ENCODE data around the gene KLC1.
A peak's percentile ranks its signal among the peaks of the same experiment; 100 is the strongest.

KLC1 gene

DNA sequence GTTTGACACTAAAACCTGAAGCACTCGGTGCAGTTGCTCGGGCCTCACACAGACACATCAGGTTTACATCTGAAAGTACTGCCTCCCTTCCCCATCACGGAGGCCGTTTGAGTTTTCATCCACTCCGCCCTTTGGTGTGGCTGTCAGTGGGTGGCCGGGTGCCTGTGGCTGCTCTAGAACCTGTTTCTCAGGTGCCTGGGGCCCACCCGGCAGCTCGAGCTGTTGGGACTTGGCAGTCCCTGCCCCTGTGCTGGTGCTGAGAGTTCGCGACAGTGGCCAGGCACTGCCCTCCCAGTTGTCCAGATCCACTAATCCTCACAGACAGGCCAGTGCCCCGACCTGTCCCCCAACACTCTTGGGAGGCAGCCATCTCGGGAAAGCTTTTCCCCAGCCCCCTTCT lies 63.9 kb downstream of the KLC1 start:
- DNase-seq = no peak

DNA sequence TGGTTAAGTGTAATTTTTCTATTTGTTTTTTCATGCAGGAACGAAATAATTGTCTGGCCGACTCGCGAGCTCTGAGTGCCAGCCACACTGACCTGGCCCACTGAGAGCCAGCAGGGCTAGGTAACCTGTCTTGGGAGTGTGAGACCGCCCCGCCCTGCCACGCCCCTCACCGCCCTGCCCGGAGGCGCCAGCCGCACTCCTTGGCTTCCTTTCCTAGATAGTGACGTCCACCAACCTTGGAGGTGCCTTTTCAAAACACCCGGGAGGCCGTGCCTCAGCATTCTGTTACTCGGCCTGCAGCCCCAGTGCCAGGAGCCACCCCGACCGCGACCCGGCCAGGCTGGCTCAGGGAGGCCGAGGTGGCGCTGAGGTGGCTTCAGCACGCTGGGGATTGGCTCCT lies 64.5 kb downstream of the KLC1 start:
- no peak for DNase-seq

DNA sequence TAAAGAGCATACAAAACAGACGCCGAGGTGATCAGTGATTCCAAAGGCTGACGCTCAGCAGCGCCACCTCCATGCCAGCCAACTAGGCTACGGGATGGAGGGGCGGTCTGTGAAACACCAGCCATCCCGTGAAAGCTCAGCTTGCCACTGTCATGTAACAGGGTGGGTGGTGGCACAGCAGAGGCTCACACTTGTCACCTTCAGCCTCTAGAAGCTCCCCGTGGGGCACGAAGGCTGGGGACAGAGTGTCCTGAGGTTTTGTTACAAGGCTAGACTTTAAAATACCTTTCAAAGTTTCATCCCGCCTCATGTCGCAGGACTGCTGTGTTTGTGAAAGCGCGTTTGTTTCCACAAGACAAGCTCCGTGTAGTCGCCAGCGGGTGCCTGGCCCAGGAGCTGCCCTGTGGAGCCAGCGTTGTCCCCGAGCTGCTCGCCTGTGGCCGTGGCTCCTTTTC lies 65.6 kb downstream of the KLC1 start:
- DNase-seq = no peak

DNA sequence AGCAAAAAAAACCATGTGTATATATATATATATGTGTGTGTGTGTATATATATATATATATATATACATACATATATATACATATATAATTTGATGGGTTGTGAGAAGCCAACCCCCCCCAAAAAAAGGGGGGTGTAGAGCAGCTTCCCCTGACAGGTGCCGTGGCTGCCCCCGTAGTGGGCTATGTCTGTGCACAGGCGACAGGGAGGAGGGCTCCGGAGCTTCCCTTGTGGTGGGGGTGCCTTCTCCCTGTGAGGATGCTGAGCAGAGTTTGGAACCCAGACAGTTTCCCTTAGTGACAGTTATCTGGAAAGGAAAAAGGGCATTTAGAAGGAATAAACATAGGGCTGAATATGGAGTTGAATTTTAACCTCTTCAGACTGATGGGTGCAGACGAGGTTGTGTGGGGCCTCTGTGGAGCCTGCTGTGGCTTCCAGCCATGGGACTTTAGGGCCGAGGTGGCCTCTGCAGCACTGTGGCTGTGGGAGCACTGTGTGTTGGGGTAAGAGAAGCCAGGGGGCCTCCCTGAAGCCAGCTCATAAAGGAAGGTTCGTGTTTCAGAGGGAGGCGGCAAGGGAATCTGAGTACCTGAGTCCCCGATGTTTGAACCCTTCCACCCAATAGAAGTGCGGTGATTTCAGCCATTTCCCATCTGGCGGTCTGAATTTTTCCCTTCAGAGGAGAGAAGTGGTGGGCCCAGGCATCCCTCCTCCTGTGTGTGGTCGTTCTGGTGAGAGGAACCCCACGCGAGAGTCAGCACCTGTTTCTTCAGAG lies 66.5 kb downstream of the KLC1 start:
- no peak for DNase-seq

DNA sequence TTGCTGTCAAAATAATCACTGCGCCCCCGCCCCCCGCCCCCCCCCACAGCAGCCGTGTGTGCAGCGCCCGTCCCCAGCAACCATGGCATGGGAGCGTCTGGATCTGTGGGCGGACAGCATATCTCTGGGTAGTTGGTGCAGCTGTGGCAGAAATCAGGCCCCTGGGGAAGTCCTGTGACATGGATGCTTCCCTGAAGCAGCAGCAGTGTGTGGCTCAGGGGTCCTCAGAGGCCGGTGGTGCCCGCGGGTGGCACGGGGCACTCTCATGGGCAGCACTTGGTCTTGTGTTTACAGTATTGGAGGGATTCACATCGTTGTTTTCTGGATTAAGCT lies 67.0 kb downstream of the KLC1 start:
- DNase-seq = no peak

DNA sequence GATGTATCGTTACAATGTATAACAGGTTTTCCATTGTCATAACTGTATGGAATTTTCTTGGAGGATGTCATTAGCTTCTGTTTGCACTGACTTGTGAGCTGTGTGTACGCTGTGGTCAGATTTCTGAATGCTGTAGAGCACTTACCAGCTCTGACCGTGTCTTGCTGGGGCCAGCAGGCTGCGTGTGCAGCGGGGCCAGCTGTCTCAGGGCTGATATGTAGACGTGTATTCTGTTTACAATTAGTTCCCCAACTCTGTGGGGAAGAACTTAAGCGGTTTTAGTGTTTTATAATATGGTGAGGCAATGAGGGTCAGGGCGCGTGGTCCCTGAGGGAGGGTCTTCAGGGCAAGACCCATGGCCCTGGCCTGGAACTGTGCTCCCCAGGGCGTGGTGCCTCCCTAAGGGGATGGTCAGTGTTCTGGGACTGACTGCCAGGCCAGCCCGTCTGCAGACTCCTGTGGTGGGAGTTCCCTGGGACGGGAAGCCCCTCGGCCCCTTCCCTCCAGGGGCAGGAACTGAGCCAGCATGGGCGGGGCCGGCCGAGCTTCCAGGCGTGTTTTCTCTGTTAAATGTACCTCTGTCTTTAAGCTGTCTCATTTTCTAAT lies 67.6 kb downstream of the KLC1 start:
- DNase-seq = peak in 1 of 2 experiments; percentile 25

DNA sequence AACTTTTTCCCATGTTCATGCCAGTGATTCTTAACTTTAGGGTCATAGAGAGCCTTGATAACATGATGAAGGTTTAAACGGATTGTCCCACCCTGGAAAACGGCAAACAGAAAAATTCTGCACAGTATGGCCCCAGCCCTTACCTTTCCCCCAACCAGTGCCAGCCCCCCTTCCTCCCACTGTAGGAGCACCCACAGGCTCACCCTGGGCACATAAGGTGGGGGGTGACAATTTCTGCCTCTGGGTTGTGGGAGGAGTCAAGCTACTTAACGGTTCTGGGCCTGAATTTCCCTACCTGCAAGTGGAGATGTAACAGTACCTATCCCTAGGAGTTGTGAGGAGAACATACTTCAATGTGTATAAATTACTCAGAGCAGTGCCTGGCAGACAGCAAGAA lies 68.2 kb downstream of the KLC1 start:
- DNase-seq = no peak

DNA sequence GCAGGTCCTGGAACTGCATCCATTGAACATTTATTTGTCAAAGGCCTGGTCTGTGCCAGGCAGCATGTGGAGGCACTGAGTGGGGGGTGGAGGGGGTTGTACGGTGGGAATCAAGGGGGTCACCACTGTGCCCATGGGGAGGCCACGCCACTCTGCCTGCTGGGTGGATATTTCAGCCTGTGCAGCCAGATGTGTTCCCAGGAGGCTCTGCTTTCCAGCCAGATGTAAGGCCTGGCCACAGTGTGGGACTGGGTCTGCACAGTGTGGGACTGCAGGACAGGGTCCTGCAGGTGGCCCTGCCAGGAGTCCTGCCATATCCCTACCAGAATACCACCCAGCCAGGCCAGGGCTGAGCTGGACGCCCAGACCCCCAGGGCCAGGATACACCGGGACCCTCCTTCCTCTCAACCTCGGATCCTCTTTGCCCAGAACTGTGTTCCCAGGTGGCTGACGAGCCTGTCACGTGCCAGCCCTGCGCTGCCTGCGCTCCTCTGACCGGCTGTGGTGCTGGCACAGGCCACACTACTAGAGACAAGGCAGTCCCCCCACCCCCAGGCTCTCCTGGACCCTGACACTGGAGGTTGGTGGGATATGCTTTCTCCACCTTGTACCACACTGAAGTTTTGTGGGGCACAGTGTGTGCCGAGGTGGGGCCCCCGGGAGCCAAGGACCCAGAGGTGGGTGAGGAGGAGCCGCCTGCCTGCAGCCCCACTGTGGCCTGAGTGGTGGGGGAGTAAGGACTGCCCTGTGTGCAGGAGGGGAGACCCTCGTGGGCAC lies 68.8 kb downstream of the KLC1 start:
- DNase-seq = no peak

DNA sequence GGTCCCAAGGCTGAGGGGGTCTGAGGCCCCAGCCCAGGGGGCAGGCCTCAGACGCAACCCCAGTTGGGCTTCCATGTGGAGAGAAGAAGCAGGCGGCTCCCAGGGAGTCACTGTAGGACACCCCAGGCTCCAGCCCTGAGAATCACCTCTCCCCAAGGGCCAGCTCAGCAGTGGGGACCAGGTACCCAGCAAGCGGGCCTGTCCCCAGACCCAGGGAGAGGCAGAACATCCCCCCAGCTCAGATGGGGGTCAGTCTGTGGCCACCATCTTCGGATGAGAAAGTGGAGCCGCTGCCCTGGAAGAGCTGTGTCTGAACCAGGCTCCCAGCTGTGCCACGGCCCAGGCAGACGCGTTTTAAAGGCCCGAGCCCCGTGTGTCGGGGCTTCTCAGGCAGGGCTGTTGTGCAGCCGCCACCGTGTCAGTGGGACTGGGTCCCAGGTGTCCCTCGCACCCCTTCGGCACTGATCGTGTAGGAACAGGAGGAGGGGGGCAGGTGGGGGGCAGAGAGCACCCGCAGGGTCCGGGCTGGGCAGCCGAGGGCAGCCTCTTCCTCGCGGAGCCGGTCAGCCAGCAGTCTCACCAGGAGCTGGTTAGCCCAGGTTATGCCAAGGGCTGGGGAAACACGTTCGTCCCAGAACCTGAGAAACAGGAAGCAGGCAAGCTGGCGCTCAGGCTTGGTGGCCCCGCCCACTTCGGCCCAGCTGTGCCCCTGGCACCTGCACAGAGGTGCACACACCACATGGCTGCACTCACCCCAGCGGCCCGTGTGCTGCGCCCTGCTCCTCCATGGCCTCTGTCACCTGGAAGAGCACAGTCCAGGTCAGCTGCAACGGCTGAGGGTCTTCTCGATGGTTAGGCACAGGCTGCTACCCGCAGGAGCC lies 69.6 kb downstream of the KLC1 start:
- peak in 1 of 2 experiments; percentile 34 for DNase-seq

DNA sequence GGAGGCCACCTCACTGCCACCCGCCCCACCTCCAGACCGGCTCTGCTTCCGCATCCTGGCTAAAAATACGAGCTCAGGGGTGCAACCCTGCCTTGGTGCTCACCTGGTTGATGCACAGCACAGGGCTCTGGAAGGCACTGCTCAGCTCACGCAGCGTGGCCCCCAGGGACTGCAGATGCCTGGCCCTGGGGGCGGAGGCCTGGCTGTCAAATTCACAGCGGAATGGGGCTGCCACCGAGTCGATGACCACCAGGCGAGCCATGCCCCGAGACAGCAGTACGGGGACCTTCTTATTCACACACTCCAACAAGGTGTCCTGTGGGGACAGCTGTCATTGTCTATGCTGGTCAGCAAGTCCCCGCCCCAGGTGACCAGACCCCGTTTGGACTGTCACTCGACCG lies 70.2 kb downstream of the KLC1 start:
- DNase-seq = no peak

DNA sequence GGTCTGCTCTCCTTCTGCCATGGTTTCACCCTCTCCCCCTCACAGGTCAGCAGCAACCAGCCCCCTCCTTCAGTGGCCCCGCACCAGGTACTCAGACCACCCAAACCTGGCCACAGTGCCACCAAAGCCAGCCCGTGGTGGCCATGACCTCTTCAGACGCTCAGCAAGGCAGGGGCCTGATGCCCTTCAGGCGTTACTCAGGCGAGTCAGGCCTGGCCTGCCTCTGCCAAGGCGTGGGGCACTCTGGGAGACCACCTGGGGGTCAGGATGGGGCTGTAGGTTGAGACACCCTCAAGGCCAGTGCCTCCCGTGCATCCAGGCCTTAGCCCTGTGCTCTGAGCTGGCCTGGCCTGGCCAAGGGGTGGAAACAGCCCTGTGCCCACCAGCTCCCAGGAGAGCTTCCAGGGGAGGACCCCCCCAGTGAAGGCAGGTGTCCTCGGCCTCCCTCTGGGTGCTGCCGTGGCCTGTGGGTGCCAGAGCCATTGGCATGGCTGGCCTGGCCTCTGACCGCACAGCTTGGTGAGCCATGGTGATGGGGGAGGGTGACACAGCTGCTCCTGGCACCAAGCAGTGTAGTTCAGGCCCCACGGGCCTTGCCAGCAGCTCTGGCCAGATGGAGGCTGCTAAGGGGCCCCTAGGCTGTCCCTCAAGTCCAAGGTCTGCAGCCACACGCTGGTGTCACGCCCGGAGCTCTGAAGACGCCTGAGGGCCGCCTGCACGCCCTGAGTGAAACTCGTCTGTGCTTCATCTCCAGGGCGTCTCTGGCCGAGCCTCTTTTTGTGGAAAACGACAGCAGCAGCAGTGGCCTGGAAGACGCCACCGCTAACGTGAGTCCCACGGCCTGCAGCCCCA lies 71.1 kb downstream of the KLC1 start:
- no peak for DNase-seq

DNA sequence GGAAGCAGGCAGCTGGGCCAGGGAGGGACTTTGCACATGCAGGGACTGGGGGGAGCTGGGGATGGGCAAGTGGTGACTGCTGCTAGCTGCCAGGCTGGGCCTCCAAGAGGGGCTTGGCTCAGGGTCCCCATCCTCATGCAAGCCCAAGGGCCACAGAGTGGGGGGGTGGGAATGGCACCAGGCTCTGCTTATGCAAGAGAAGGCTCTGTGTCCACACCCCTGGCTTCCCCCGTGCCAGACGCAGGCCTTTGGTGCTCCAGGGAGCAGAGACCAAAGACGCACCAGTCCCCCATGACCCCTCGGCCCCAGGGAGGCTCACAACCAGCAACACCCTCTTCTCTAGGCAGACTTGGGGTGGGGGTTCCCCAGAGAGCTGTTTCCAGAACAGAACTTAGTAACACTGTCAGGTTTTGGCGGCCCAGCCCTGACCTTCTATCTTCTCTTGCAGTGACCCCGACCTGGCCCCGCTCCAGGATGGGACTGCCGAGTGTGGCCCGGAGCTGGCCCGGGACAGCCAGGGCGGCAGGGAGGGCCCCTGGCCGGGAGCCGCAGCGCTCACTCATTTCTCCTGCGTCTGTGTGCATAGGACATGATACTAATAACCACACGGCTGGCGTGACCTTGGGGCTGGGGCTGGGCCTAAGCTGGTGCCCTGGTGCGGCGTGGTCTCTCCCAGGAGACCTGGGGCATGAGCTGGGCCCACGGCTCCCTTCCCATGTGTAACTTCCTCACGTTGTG lies 71.9 kb downstream of the KLC1 start:
- no peak for DNase-seq

DNA sequence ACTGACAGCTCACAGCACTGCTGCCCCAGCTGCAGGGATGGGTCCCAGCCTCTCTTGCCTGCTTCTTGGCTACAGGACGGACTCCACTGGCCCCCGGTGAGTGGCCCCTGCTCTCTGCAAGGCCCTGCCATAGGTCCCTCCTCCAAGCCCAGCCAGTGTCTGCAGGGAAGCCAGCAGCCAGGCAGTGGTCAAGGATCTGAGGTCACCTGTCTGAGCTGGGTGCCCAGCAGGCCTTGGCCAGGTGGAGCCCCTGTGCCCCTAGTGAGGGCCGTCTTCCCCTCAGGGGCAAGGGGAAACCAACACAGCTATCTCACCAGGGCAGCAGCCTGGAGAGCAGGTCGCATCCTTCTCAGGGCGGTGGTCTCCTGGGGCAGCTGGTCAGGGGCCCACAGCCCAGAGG lies 73.1 kb downstream of the KLC1 start:
- DNase-seq = no peak

DNA sequence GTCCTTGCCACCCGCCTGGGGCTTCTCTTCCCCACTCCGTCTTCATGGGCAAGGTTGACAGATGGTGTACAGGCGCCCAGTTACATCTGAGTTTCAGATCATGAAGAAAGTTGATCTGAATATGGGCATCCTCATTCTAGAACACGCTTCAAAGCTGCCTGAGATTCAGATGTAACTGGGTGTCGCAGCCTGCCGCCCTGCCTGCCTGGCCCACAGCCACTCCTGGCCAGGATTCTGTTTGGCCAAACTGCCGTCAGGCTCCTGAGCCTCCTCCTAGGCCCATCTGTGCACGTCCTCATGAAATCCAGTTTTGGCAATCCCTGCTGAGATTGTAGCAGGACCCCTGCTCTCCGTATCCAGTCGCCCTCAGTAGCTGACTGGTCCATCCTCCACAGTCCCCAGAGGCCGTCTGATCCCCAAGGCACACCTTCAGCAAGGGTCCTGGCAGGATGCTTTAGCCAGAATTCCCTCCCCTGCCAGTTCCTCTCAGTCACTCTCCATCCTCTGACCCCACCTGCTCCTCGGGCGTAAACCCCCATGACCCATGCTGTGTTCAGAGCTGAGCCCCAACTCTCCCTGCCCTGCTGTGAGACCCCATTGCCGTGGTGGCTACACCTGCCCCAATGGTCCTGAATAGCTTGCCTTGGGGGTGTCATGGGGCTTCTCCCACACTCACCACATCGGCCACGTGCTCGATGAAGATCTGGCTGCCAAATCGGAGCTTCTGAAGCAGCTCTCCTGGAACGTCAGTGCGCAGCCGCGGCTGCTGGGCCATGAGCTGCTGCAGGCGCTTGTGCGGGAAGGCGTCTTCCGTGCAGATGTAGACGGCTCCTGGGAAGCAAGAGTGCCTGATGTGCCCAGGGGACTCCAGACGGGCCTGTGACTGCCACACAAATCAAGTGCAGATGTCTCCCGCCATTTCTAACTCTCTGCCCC lies 73.8 kb downstream of the KLC1 start:
- no peak for DNase-seq

DNA sequence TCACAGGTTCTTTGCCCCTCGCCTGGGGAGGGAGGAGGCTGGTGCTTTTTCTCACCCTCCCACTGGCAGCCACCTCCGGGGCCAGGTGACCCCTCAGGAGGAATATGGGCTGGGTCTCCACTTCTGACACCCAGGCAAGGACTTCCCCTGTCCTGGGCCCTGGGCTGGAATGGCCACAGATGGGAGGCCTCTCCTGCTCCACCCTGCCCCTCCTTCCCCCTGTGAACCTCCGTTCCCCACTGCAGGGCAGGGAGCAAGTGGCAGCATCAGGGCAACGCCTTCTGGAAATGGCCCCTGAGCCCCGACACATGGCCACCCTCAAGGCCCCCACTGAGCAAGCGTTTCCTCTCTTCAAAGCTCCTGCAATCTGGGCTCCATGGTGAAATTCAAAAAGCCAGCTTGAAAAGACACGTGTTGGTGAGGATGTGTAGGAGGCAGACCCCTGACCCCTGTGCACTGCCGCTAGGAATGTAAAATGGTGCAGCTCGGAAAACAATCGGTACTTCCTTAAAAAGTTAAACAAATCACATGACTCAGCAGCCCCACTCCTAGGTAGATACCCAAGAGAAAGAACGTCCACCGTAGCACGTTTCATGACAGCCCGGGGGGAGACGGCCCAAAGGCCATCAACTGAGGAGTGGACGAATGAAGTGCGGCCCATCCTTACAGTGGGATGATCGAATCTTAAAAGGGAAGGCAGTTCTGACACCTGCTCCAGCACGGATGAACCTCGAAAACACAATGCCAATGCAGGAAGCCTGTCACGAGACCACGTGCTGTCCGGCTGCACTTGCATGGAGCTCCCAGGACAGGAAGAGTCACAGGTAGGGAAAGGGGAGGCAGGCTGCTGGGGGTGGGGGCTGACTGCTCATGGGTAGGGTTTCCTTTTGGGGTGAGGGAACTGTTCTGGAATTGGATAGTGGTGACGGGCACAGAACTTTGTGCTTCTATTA lies 74.7 kb downstream of the KLC1 start:
- DNase-seq = no peak

DNA sequence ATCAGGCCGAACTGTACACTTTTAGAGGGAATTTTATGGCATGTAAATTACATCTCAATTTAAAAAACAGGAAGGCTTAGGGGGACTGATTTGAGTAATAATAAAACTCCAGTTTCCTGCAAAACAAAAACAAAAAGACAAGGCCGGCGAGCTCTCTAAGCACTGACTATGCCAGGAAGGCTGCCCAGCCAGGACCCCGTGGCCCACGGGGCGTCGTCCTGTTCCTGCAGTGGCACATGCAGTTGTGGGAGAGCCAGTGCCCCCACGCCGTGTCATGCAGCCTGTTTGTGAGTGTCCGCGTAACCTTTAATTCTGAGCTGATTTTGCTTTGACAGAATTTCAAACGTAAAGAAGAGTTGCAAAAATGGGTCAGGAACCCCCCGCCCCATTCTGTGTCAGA lies 75.7 kb downstream of the KLC1 start:
- DNase-seq = no peak

DNA sequence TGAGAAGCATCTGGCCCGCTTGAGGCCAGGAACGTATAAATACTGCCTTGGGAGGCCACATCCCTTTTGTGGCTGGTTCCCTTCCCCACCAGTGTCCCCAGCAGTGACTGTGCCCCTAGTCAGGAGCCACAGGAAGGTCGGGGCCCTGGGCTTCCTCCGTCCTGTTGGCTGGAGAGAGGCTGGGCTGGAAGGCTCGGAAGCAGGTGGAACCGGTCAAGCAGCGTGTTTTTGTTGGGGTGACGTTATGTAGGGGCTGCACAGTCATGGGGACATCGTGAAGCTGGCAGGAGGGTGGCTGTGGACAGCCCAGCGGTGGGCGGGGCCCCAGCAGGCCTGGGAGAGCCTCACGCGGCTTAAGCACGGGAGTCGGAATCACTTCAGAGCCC lies 76.1 kb downstream of the KLC1 start:
- DNase-seq = no peak

DNA sequence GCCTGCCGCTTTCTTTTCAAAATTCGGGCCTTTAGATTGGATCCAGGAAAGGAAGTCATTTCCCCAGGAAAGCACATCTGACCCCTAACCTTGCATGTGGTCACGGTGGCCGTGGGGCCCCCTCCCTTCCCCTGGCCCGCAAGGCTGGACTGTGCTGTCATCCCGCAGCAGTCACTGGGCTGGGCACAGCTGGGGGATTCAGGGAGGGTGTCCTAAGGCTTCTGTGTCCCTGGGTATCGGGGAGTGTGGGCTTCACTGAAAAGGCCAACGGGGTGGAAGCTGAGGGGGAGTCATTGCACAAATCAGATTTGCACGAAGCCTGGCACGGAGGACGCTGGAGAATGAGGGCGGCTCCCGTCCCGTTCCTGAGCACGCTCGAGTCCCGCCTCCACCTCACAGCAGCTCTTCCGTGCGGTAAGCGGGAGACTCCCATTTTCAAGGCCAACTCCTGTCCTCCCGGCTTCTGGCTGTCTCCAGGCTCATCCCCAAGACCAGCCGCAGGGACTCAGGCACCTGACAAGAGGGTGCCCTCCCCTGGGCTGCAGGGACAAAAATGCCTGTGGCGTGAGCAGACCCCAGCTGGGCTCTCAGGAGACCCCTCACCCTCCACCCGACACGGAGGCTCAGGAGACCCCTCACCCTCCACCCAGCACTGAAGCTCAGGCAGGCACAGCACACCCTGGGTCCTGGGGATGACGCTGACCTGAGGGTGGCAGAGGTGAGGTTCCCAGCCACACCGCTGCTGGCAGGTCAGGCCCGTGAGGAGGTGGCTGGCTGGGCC lies 76.7 kb downstream of the KLC1 start:
- no peak for DNase-seq

Measured in NCI-H2081 (cell line).